Umbilical cord (tissue), 2 donors: ENCODE results near the gene KRTAP5-8. TPM values are rescaled to one million over a fixed set of nuclear protein-coding genes. Genes with fewer than 3 reads are reported as not detected.
"Not testable (repeated sequence)": the region's sequence is repeated elsewhere in the genome, so short reads cannot be mapped to it uniquely, and the experiment has no call there.

Source experiments
- DNase-seq: peaks from one replicate; pipeline ENCODE4 v3.0.0-alpha.2; 2015; ENCODE audit warnings: low spot score
- total RNA-seq: library from RNA; depleted of rRNA; stranded (reverse); fragments of >200 nt; gene quantifications from one replicate; pipeline ENCODE4 v1.2.3, GENCODE V29; 2014; ENCODE audit warnings: low replicate concordance; ENCODE audit not compliant: insufficient read depth

The KRTAP5-8 gene
- total RNA-seq, 1 donor from 2014 or later, result not detected

- DNase-seq, result no peak
Observed at GRCh38 chr11:71507102-71507501, 30.7 kb upstream of the KRTAP5-8 start.

- DNase-seq, result no peak
Observed at GRCh38 chr11:71518506-71519471, 19.0 kb upstream of the KRTAP5-8 start.

DNA sequence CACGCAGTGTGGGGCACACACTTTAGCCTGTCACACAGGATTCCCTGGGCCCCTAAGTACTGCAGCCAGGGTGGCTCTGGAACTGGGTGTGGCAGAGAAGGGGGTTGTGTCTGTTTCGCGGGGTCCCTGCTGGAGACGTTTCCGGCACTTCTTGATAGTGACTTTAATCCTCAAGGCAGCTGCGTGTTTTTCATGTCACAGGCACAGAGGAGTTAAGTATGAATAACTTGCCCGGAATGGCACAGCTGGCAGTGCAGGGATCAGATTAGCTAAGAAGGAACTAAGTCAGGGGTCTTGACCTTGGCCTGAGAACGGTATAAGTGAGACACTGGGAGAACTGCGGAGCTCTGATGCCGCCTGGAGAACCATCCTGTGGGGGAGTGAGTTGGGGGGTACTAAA is 18.3 kb upstream of the KRTAP5-8 start:
- peak; percentile 13 for DNase-seq

- no peak for DNase-seq
Observed at GRCh38 chr11:71525188-71525937, 12.5 kb upstream of the KRTAP5-8 start.

GRCh38 chr11:71525938-71526495 is 11.8 kb upstream of the KRTAP5-8 start:
- no peak for DNase-seq

- not testable (repeated sequence) for DNase-seq
Observed at GRCh38 chr11:71526796-71527575, 10.8 kb upstream of the KRTAP5-8 start, which contains the start of gene KRTAP5-7. KRTAP5-7 (plus strand) TSS chr11:71527267; CDS start chr11:71527301, 34 bp downstream.

GRCh38 chr11:71527576-71528210 is 10.1 kb upstream of the KRTAP5-8 start:
- DNase-seq, result no peak

DNA sequence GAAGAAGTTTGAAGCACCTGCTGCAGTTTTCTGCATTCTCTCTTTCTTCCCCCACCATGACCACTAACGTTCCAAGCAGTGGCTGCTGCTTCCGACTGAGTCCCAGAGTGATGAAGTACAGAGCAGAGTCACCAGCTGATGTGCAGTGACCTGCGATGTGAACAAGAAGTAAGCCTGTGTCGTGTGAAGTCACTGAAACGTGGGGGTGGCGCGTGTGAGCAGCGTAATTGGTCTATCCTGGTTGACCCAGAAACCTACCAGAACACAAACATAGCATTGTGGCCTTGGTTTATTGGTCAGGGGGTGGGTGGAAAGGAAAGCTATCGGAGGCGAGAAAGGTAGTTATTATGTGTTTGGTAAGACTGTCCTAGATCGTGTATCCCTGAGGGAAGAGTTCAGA is 7.2 kb upstream of the KRTAP5-8 start:
- DNase-seq, result no peak

DNA sequence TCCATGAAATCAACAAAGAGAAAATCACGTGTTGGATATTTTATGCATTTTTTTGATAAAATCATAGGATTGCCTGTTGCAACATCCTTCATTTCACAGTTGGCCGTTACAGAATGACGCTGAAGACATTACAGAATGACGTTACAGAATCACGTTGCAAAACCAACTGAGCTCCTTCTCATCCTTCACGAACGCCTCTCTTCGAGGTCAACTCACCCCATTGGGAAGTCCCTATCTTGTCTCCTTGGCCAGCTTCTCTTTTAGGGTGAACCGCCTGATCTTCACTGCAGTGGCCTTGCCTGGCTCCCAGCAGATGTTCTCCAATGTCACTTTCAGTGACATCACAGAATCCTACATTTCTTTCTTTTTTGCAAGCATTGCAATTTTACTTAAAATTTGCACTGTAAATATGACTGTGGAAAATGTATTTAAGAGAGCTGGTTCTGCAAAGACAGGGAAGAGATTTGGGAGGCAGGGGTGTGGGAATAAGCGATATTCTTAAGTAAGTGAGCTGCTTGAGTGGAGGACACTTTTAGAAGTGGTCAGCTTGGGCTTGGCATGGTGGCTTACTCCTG is 5.7 kb upstream of the KRTAP5-8 start:
- no peak for DNase-seq

- peak; percentile 11 for DNase-seq
Observed at GRCh38 chr11:71534711-71535608, 2.9 kb upstream of the KRTAP5-8 start.

GRCh38 chr11:71535825-71536224 is 2.0 kb upstream of the KRTAP5-8 start:
- no peak for DNase-seq

DNA sequence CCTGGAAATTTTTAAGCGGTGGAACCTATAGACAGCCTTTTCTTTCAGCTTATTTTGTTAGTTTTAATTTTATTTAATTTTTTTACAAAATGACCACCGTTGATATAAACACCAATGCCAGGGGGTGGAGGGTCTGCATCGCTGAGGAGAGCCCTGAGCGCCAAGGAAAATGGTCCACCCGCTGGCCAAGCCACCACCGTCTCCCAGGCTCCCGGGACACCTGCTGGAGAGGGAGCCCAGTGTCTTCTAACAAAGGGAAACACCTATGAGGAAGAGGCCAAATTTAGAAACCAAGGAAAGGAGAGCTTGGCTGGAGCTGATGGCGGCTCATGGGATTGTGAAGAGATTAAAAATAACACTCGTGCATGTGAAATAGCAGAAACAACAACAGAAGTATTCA is 288 bp upstream of the KRTAP5-8 start:
- no peak for DNase-seq

DNA sequence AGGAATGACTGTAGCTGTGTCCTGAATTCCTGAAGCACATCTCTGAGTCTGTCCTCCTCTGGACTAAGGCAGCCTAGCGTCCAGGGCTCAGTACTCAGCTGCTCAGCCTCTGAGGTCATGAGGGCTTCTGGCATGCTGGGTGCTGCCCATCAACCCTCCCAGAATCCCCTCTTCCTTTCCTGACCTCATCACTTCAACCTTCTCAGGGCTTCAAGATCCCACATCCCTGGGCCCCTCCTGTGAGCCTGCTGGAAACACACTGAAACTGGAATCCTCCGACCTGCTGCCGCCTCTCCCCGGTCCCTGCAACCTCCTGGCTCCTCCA is 803 bp downstream of the KRTAP5-8 start:
- peak; percentile 49 for DNase-seq

DNA sequence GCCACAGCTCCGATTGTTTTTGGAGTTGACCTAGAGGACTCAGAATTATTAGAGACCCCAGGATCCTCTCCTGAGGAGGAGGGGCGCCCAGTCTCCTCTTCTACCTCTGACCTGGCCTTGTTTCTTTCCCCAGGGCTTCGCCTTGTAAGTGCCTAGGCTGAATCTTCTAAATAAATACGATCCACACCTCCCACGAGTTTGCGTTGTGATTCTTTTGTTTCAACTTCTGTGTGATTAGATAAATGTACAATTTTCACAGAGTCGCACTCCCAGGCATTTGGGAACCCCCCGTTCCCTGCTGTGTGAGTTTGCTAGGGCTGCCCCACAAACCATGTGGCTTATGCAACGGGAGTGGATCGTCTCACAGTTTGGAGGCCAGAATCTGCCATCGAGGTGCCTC is 1.2 kb downstream of the KRTAP5-8 start:
- no peak for DNase-seq

DNA sequence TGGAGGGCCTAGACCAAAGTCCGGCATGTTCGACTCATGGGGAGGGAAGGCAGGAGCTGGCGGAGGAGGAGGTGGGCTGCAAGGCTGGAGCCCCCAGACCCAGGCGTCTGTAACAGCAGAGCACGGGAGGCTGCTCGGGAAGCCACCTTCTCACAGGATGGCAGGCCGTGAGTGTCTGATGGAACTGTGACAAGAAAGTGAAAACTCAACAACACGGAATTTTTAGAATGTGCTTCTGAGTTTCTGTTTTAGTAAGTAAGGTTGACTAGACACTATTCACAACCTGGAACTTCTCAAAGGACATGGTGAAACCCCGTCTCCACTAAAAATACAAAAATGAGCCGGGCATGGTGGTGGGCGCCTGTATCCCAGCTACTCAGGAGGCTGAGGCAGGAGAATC is 2.1 kb downstream of the KRTAP5-8 start:
- DNase-seq, result not testable (repeated sequence)

DNA sequence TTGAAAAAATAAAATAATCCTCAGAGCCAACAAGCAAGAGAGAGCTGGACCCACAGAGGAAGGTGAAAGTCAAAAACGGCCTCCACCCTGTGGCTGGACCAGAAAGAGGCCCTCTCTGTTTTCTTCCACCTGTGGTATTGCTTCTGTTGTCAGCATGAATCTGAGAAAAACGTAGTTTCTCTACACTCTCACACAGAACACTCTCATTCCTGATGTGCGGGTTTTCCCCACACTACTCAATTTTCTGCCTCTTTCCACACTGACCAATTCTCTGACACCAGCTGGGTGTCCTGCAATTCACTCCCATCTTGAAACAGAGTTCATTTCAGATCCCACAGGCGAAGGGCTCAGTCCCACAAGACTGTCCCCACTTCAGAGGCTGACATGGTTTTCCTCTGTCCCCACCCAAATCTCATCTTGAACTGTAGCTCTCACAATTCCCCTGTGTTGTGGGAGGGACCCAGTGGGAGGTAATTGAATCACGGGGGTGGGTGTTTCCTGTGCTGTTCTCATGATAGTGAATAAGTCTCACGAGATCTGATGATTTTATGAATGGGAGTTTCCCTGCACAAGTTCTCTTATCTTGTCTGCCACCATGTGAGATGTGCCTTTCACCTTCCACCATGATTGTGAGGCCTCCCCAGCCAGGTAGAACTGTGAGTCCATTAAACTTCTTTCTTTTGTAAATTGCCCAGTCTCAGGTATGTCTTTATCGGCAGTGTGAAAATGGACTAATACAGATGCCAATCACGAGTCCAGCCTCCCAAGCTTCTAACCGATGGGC is 2.9 kb downstream of the KRTAP5-8 start:
- not testable (repeated sequence) for DNase-seq

DNA sequence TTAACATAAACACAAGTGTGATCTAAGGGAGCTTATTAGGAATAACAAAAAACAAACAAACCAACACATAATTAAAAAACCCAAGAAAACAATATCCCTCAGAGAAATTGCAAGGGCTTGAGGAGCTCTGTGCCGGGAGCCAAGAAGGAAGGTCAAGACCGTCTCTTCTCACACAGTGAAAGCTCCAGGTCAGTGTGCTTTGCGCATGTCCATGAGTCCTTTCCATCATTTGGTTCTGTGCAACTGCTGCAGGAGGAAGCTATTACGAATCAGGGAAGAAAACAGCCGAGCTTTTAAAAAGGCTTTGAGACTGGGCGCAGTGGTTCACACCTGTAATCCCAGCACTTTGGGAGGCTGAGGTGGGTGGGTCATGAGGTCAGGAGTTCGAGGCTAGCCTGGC is 4.6 kb downstream of the KRTAP5-8 start:
- DNase-seq, result no peak

DNA sequence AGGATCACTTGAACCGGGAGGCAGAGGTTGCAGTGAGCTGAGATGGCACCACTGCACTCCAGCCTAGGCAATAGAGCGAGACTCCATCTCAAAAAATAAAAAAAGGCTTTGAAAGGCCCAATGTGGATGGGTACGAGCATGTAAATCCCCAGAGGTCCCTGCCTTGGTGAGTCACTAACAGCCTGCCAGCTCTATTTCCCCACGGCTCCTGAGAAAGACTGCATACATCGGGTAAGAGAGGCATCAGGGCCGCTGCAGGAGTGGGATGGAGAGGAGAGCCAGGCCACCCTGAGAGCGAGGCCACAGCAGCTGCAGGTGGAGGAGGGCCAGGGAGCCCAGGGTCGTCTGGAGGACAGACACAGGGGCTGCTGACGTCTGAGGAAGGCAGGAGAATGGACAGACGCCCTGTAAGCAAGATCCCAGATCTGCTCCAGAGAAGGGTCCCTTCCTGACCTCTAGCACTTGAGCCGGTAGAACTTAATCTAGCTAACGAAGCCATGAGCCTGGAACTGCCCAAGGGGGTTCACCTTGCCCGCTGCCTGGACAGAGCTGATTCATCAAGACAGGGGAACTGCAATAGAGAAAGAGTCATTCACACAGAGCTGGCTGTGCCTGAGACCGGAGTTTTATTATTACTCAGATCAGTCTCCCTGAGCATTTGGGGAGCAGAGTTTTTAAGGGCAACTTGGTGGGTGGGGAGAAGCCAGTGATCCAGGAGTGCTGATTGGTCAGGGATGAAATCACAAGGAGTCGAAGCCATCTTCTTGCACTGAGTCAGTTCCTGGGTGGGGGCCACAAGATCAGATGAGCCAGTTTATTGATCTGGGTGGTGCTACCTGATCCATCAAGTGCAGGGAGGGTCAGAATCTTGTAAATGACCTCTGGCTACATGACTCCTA is 5.3 kb downstream of the KRTAP5-8 start:
- DNase-seq, result no peak
